Mesenchymal stem cell (in vitro differentiated cells and primary cell): ENCODE measurements around the gene PAM16.

Source experiments
- DNase-seq: peaks from one replicate; pipeline ENCODE4 v3.0.0-alpha.2; 2013
- H2AFZ ChIP-seq: one replicate; pipeline ENCODE4 v1.6.1; 2013; ENCODE audit warnings: low read depth, mild to moderate bottlenecking, control low read depth, inconsistent platforms, low read length, moderate library complexity
- H2AK5ac ChIP-seq: 2 replicates; pipeline ENCODE4 v1.6.1; 2013; ENCODE audit warnings: low read length, moderate library complexity, mild to moderate bottlenecking, inconsistent platforms; ENCODE audit not compliant: severe bottlenecking
- H2BK120ac ChIP-seq: one replicate; pipeline ENCODE4 v1.6.1; 2013; ENCODE audit warnings: low read depth, mild to moderate bottlenecking, inconsistent platforms, low read length, moderate library complexity
- H2BK12ac ChIP-seq, 2 experiments: one replicate each; pipeline ENCODE4 v1.6.1; 2013; ENCODE audit warnings: inconsistent platforms in 2 of 2, low read length in 2 of 2, mild to moderate bottlenecking in 2 of 2, moderate library complexity in 2 of 2, control low read depth in 1 of 2
- H2BK15ac ChIP-seq: one replicate; pipeline ENCODE4 v1.6.1; 2013; ENCODE audit warnings: mild to moderate bottlenecking, low read depth, inconsistent platforms; ENCODE audit not compliant: poor library complexity, severe bottlenecking
- H2BK5ac ChIP-seq: 2 replicates; pipeline ENCODE4 v1.6.1; 2013; ENCODE audit warnings: low read depth, mild to moderate bottlenecking, low read length, control low read depth, inconsistent platforms; ENCODE audit not compliant: poor library complexity, severe bottlenecking
- H3K14ac ChIP-seq, 2 experiments: one replicate each; pipeline ENCODE4 v1.6.1; 2013; ENCODE audit warnings: inconsistent platforms in 2 of 2, low read length in 2 of 2, control low read depth in 1 of 2, mild to moderate bottlenecking in 1 of 2, moderate library complexity in 1 of 2
- H3K18ac ChIP-seq, 2 experiments: one replicate each; pipeline ENCODE4 v1.6.1; 2013; ENCODE audit warnings: inconsistent platforms in 2 of 2, low read length in 2 of 2, control low read depth in 1 of 2, low read depth in 1 of 2, mild to moderate bottlenecking in 1 of 2
- H3K23ac ChIP-seq, 2 experiments: one replicate each; pipeline ENCODE4 v1.6.1; 2013; ENCODE audit warnings: inconsistent platforms in 2 of 2, low read length in 2 of 2, mild to moderate bottlenecking in 2 of 2, moderate library complexity in 2 of 2, control low read depth in 1 of 2
- H3K27ac ChIP-seq: 2 replicates; pipeline ENCODE4 v1.5.1; 2013; ENCODE audit warnings: mild to moderate bottlenecking, moderate library complexity, low read length, control low read depth, inconsistent platforms; ENCODE audit not compliant: poor library complexity, severe bottlenecking
- H3K27me3 ChIP-seq, 2 experiments: 2 replicates each; pipeline versions ENCODE4 v1.6.1 to v1.7.0; 2013; ENCODE audit warnings: low read length in 2 of 2, mild to moderate bottlenecking in 2 of 2, moderate library complexity in 2 of 2, control low read depth in 1 of 2, inconsistent platforms in 1 of 2; ENCODE audit not compliant: control insufficient read depth in 1 of 2, insufficient read depth in 1 of 2
- H3K36me3 ChIP-seq, 2 experiments: 2 replicates each; pipeline versions ENCODE4 v1.6.1 to v1.7.0; 2013; ENCODE audit warnings: low read length in 2 of 2, control low read depth in 1 of 2, inconsistent platforms in 1 of 2, low read depth in 1 of 2, mild to moderate bottlenecking in 1 of 2; ENCODE audit not compliant: insufficient read depth in 2 of 2, control insufficient read depth in 1 of 2
- H3K4ac ChIP-seq, 2 experiments: one replicate each; pipeline ENCODE4 v1.6.1; 2013; ENCODE audit warnings: inconsistent platforms in 2 of 2, low read length in 2 of 2, mild to moderate bottlenecking in 2 of 2, moderate library complexity in 2 of 2, control low read depth in 1 of 2, low read depth in 1 of 2
- H3K4me1 ChIP-seq: 2 replicates; pipeline ENCODE4 v1.6.1; 2013; ENCODE audit warnings: low read depth, low read length, control low read depth; ENCODE audit not compliant: control insufficient read depth, insufficient read depth
- H3K4me2 ChIP-seq: 2 replicates; pipeline ENCODE4 v1.6.1; 2013; ENCODE audit warnings: low read length, mild to moderate bottlenecking, inconsistent platforms; ENCODE audit not compliant: poor library complexity, severe bottlenecking
- H3K4me3 ChIP-seq, 2 experiments: 2 replicates each; pipeline versions ENCODE4 v1.5.1 to v1.7.0; 2013; ENCODE audit warnings: low read length in 2 of 2, mild to moderate bottlenecking in 2 of 2, control low read depth in 1 of 2, low read depth in 1 of 2; ENCODE audit not compliant: insufficient read depth in 1 of 2
- H3K79me1 ChIP-seq: replicated peaks from 2 replicates; pipeline ENCODE4 v1.6.1; 2013; ENCODE audit warnings: mild to moderate bottlenecking, control low read depth, low read length, inconsistent platforms; ENCODE audit not compliant: poor library complexity, severe bottlenecking
- H3K9ac ChIP-seq: 2 replicates; pipeline ENCODE4 v1.7.0; 2013; ENCODE audit warnings: mild to moderate bottlenecking, low read length, moderate library complexity
- H3K9me3 ChIP-seq: 2 replicates; pipeline ENCODE4 v1.7.0; 2013; ENCODE audit warnings: mild to moderate bottlenecking, low read length; ENCODE audit not compliant: control insufficient read depth
- H4K8ac ChIP-seq: one replicate; pipeline ENCODE4 v1.6.1; 2013; ENCODE audit warnings: inconsistent platforms, mild to moderate bottlenecking, low read length, moderate library complexity
- H4K91ac ChIP-seq: one replicate; pipeline ENCODE4 v1.6.1; 2013; ENCODE audit warnings: mild to moderate bottlenecking, low read length, inconsistent platforms
- WGBS: methylation state at CpG from one replicate; pipeline ENCODE4 v1.1.7; 2013; ENCODE audit warnings: mixed read lengths; 5-methylcytosine and 5-hydroxymethylcytosine counted together

Gene PAM16

DNA sequence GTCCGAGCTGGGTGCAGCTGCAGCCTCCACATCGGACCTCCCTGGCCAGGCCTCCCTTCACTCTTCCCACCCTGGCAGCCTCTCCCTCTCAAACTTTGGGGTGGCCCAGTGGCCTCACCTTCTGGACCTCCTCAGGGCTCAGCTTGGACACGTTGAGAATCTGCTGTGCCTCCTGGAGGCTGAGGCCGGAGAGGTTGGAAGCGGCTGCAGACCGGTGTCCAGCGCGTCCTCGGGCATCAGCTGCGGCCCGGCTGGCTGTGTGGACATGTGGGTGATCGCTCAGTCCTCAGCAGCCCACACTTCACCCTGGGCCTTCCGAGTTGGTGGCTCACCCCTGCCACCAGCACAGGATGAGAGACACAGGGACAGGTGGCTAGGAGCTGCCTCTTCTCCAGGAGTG lies 9.9 kb downstream of the PAM16 start:
- Histone ChIP-seq H3K18ac (no peak overlapping the region), H2BK15ac (no peak overlapping the region), H4K8ac (peak overlapping the region; percentile 12), H3K36me3 (peaks cover 42 to 65% of the 10 kb centered on the region in 2 experiments), H3K79me1 (peaks cover 59% of the 10 kb centered on the region), H4K91ac (no peak overlapping the region), H2BK12ac (no peak overlapping the region), H3K4me3 (no peak overlapping the region), H3K4ac (no peak overlapping the region), H3K4me2 (no peak overlapping the region), H3K9ac (no peak overlapping the region), H3K23ac (no peak overlapping the region), H3K27ac (no peak overlapping the region), H2AK5ac (no peak overlapping the region), H3K9me3 (no peaks in the 10 kb centered on the region), H2BK120ac (no peak overlapping the region), H3K27me3 (no peaks in the 10 kb centered on the region), H3K4me1 (peaks cover 23% of the 10 kb centered on the region), H2AFZ (no peak overlapping the region), H2BK5ac (no peak overlapping the region), H3K14ac (no peak overlapping the region)
- WGBS, result 97% methylated on average over 13 of the region's 13 CpGs
- DNase-seq, result no peak

DNA sequence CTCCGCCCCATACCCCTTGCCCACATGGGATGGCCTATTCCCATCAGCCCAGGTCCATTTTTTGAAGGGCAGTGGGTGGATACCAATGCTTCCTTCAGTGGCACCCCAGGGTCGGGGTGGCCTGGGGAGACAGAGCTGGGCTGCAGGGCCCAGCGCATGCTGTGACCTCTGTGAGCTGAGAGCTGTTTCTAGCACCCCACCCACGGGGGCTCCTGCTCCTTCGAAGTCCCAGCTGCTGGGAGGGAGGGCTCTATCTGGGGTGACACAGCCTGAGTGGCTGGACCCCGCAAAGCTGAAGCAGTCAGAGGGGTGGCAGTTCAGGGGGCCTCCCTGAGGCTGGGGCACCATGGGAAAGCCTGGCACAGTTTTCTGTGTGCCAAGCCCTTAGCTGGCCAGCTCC lies 10.7 kb downstream of the PAM16 start:
- no peak overlapping the region for H2BK5ac ChIP-seq
- H3K36me3 ChIP-seq, result peaks cover 48 to 72% of the 10 kb centered on the region in 2 experiments
- DNase-seq, result no peak
- H3K4me1 ChIP-seq, result peaks cover 23% of the 10 kb centered on the region
- H3K14ac ChIP-seq, result no peak overlapping the region
- no peak overlapping the region for H2AFZ ChIP-seq
- peaks cover 59% of the 10 kb centered on the region for H3K79me1 ChIP-seq
- no peak overlapping the region for H3K4me2 ChIP-seq
- H3K18ac ChIP-seq, result no peak overlapping the region
- no peak overlapping the region for H3K9ac ChIP-seq
- H2BK12ac ChIP-seq, result no peak overlapping the region
- H3K4me3 ChIP-seq, result no peak overlapping the region
- no peak overlapping the region for H2AK5ac ChIP-seq
- no peak overlapping the region for H4K91ac ChIP-seq
- H3K23ac ChIP-seq, result no peak overlapping the region
- no peak overlapping the region for H4K8ac ChIP-seq
- H3K27me3 ChIP-seq, result no peaks in the 10 kb centered on the region
- no peak overlapping the region for H2BK120ac ChIP-seq
- H3K27ac ChIP-seq, result no peak overlapping the region
- WGBS, result 100% methylated on average over 6 of the region's 6 CpGs
- H3K9me3 ChIP-seq, result no peaks in the 10 kb centered on the region
- no peak overlapping the region for H3K4ac ChIP-seq
- no peak overlapping the region for H2BK15ac ChIP-seq

DNA sequence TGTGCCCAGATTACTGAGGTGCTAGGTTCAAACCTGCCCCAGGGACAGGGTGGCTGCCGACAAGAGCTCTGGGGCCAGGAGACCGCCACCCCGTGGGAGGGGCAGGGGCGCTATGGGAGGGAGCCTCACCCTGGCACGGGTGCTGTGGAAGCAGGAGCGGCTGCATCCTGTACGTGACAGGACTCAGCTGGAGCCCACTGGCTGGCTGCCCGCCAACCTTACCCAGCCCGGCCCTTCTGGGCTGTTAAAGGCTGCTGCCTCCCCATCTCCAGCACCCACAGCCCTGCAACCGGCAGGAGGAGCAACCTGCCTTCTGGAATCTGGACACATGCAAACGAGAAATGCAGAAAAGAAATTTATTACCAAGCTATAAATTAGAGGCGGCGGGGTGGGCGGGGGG lies 11.2 kb downstream of the PAM16 start:
- Histone ChIP-seq H3K36me3 (peaks cover 53 to 73% of the 10 kb centered on the region in 2 experiments), H2AK5ac (no peak overlapping the region), H4K8ac (peak overlapping the region; percentile 28), H3K27me3 (no peaks in the 10 kb centered on the region), H3K4me2 (no peak overlapping the region), H2BK5ac (no peak overlapping the region), H2BK12ac (no peak overlapping the region), H3K9me3 (no peaks in the 10 kb centered on the region), H2BK120ac (no peak overlapping the region), H3K23ac (no peak overlapping the region), H3K79me1 (peaks cover 62% of the 10 kb centered on the region), H3K14ac (peak overlapping the region in 1 of 2 experiments; percentile 50), H3K27ac (no peak overlapping the region), H2AFZ (no peak overlapping the region), H4K91ac (no peak overlapping the region), H3K9ac (no peak overlapping the region), H3K18ac (no peak overlapping the region), H3K4me1 (peaks cover 25% of the 10 kb centered on the region), H2BK15ac (no peak overlapping the region), H3K4ac (no peak overlapping the region), H3K4me3 (no peak overlapping the region)
- no peak for DNase-seq
- WGBS, result 84% methylated on average over 14 of the region's 14 CpGs

DNA sequence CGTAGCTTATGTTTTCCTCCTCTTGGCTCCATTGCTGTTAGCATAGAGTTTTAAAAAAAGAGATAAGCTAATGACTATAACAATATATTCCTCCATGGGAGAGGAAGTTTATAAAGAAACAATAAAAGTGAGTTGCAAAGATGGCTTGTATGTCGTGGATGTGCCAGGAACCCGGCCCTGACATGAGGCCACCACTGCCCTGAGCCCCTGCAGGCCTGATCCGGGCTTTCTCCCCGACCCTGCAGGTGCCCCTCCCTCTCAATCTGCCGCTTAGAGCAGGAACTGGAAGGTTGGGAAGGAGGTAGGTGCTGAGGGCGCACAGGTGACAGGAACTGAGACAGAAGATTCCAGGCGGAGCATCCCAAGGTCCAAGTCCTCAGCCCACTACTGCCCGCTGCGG lies 11.7 kb downstream of the PAM16 start:
- 95% methylated on average over 9 of the region's 10 CpGs for WGBS
- no peak for DNase-seq
- H3K14ac ChIP-seq, result no peak overlapping the region
- H2BK120ac ChIP-seq, result no peak overlapping the region
- H3K27me3 ChIP-seq, result no peaks in the 10 kb centered on the region
- H3K18ac ChIP-seq, result no peak overlapping the region
- no peak overlapping the region for H2AFZ ChIP-seq
- no peak overlapping the region for H4K91ac ChIP-seq
- no peak overlapping the region for H2BK5ac ChIP-seq
- peaks cover 26% of the 10 kb centered on the region for H3K4me1 ChIP-seq
- H3K23ac ChIP-seq, result no peak overlapping the region
- no peak overlapping the region for H2BK15ac ChIP-seq
- H3K9ac ChIP-seq, result no peak overlapping the region
- no peak overlapping the region for H4K8ac ChIP-seq
- peaks cover 65% of the 10 kb centered on the region for H3K79me1 ChIP-seq
- H3K4me2 ChIP-seq, result no peak overlapping the region
- H3K4ac ChIP-seq, result no peak overlapping the region
- no peak overlapping the region for H2BK12ac ChIP-seq
- H3K9me3 ChIP-seq, result no peaks in the 10 kb centered on the region
- peaks cover 58 to 78% of the 10 kb centered on the region in 2 experiments for H3K36me3 ChIP-seq
- no peak overlapping the region for H2AK5ac ChIP-seq
- H3K27ac ChIP-seq, result no peak overlapping the region
- H3K4me3 ChIP-seq, result no peak overlapping the region
